ENCODE results near the gene CATSPERZ. TPM values are rescaled to one million over a fixed set of nuclear protein-coding genes. Genes with fewer than 3 reads are reported as not detected.

The CATSPERZ gene
- total and polyA plus RNA-seq, 5 donors, result 0.14 TPM; not detected in 4

DNA sequence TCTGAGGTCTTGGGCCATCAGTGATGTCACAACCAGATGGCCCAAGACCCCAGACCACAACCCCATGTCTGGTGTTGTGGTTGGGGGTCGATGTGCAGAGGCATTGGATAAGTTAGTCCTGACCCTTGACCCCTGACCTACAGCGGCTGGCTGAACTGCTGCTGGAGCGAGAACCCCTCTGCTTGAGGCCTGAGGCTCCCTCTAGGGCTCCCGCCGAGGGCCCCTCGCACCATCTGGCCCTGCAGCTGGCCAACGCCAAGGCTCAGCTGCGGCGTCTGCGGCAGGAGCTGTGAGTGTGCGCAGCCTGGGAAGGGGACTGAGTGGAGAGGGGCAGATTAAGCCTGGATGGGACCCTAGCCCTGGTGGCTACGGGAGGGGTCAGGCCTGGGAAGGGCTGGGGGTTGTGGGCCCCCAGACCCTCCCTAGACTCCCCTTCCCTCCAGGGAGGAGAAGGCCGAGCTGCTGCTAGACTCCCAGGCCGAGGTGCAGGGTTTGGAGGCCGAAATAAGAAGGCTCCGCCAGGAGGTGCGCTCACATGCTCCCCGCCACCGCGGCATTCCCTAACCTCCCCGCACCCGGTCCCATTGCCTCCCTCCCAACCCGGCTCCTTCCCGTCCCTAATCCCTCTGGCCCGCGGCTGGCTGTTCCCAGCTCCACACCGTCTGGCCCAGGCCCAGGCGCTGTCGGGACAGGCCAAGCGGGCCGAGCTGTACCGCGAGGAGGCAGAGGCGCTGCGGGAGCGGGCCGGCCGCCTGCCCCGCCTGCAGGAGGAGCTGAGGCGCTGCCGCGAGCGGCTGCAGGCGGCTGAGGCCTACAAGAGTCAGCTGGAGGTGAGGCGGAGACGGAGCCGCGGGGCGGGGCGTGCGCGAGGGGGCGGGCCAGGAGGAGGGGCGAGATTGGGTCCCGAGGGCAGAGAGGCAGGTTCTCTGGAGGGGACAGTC, 42.0 kb downstream of the CATSPERZ start:
- Histone ChIP-seq H3K27me3 (ENCODE audit: control insufficient read depth, insufficient read depth) (no peaks in the 10 kb centered on the region), H3K4me3 (ENCODE audit: low read length) (peak overlapping the region; percentile 12), H3K27ac (ENCODE audit: low read length) (peak overlapping the region; percentile 33), H3K4me1 (ENCODE audit: control insufficient read depth, insufficient read depth, low read length) (no peaks in the 10 kb centered on the region), H3K9me3 (ENCODE audit: control insufficient read depth, low read length) (no peaks in the 10 kb centered on the region)
- DNase-seq (peak; percentile 90 to 97 (median 95)), ATAC-seq (peak; percentile 91 to 92)
- intact Hi-C loops (cut with DNase I), result no loop called here
- 18% methylated on average over 55 of the region's 55 CpGs for WGBS

GRCh38 chr11:64342869-64343745, 42.9 kb downstream of the CATSPERZ start:
- DNase-seq, result peak in 2 of 3 donors; percentile 38 to 61
- Histone ChIP-seq H3K27me3 (ENCODE audit: control insufficient read depth, insufficient read depth) (no peaks in the 10 kb centered on the region), H3K4me1 (ENCODE audit: control insufficient read depth, insufficient read depth, low read length) (no peaks in the 10 kb centered on the region), H3K4me3 (ENCODE audit: low read length) (peak overlapping the region; percentile 12), H3K9me3 (ENCODE audit: control insufficient read depth, low read length) (no peaks in the 10 kb centered on the region), H3K27ac (ENCODE audit: low read length) (no peak overlapping the region)
- intact Hi-C loops (cut with DNase I), result no loop called here
- ATAC-seq, result peak in 1 of 2 donors; percentile 23
- WGBS, result 63% methylated on average over 29 of the region's 29 CpGs

GRCh38 chr11:64343767-64344559, 43.8 kb downstream of the CATSPERZ start:
- Histone ChIP-seq H3K27me3 (ENCODE audit: control insufficient read depth, insufficient read depth) (no peaks in the 10 kb centered on the region), H3K9me3 (ENCODE audit: control insufficient read depth, low read length) (no peaks in the 10 kb centered on the region), H3K27ac (ENCODE audit: low read length) (no peak overlapping the region), H3K4me1 (ENCODE audit: control insufficient read depth, insufficient read depth, low read length) (no peaks in the 10 kb centered on the region), H3K4me3 (ENCODE audit: low read length) (no peak overlapping the region)
- peak in 1 of 2 donors; percentile 4 for ATAC-seq
- intact Hi-C loops (cut with DNase I), result no loop called here
- DNase-seq, result peak in 2 of 3 donors; percentile 70 to 73
- 81% methylated on average over 18 of the region's 18 CpGs for WGBS

- Histone ChIP-seq H3K9me3 (ENCODE audit: control insufficient read depth, low read length) (no peaks in the 10 kb centered on the region), H3K4me3 (ENCODE audit: low read length) (no peak overlapping the region), H3K27ac (ENCODE audit: low read length) (no peak overlapping the region), H3K4me1 (ENCODE audit: control insufficient read depth, insufficient read depth, low read length) (no peaks in the 10 kb centered on the region), H3K27me3 (ENCODE audit: control insufficient read depth, insufficient read depth) (no peaks in the 10 kb centered on the region)
- WGBS, result 96% methylated on average over 28 of the region's 28 CpGs
- DNase-seq (peak in 1 of 3 donors; percentile 61), ATAC-seq (no peak)
- intact Hi-C loops (cut with DNase I), result no loop called here
Observed at GRCh38 chr11:64344787-64345186, 44.6 kb downstream of the CATSPERZ start.

DNA sequence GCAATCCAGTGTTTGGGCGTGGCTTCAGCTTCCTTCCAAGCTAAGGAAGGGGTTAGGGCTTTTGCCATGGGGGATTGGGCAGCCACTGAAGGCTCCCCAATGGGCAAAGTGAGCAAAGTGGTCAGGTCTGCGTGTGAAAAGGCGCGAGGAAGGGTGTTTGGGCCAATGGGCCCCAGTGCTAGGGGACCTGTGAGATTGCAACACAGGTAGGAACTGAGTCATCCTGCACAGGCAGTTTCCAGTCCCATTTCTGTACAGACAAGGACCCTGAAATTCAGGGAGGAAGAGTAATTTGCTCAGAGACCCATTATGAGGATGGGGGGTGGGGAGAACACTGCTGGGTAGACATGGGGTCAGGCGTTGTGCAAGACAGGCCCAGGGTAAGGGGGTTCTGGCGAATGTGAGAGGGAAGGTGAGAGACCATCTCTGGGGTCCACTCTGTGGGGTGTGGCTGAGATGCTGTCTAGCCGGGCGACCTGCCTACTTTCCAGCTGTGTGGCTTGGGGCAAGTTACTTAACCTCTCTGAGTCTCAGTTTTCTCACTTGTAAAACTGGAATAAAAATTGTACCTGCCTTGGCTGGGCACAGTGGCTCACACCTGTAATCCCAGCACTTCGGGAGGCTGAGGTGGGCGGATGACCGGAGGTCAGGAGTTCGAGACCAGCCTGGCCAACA, 47.2 kb downstream of the CATSPERZ start:
- DNase-seq, result no peak
- H3K4me1 ChIP-seq (ENCODE audit: control insufficient read depth, insufficient read depth, low read length), result no peaks in the 10 kb centered on the region
- no peak for ATAC-seq
- intact Hi-C loops (cut with DNase I), result no loop called here
- H3K9me3 ChIP-seq (ENCODE audit: control insufficient read depth, low read length), result no peaks in the 10 kb centered on the region
- no peak overlapping the region for H3K4me3 ChIP-seq (ENCODE audit: low read length)
- WGBS, result 89% methylated on average over 12 of the region's 12 CpGs
- H3K27ac ChIP-seq (ENCODE audit: low read length), result no peak overlapping the region
- no peaks in the 10 kb centered on the region for H3K27me3 ChIP-seq (ENCODE audit: control insufficient read depth, insufficient read depth)

GRCh38 chr11:64348383-64349024, 48.3 kb downstream of the CATSPERZ start:
- peak in 1 of 3 donors; percentile 55 for DNase-seq
- Histone ChIP-seq H3K9me3 (ENCODE audit: control insufficient read depth, low read length) (no peaks in the 10 kb centered on the region), H3K27ac (ENCODE audit: low read length) (no peak overlapping the region), H3K4me3 (ENCODE audit: low read length) (no peak overlapping the region), H3K4me1 (ENCODE audit: control insufficient read depth, insufficient read depth, low read length) (no peaks in the 10 kb centered on the region), H3K27me3 (ENCODE audit: control insufficient read depth, insufficient read depth) (no peaks in the 10 kb centered on the region)
- intact Hi-C loops (cut with DNase I), result no loop called here
- no peak for ATAC-seq
- WGBS, result 60% methylated on average over 14 of the region's 14 CpGs

DNA sequence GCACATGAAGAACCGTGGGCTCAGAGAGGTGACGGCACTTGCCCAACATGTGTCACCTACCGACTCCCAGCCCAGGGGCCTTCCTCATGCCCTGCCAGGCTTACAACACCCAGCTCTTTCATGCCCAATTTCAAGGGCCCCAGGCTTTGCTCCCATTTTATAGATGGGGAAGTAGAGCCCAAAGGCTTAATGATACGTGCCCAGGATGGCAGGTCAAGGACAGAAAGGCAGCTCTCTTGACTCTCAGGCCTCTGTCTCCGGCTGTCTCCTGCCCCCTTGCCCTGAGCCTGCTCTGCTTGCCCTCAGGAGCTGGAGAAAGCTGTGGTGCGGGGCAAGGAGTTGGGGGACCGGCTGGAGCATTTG, 48.8 kb downstream of the CATSPERZ start:
- no peaks in the 10 kb centered on the region for H3K9me3 ChIP-seq (ENCODE audit: control insufficient read depth, low read length)
- no peak overlapping the region for H3K27ac ChIP-seq (ENCODE audit: low read length)
- DNase-seq, result no peak
- 86% methylated on average over 7 of the region's 7 CpGs for WGBS
- H3K4me3 ChIP-seq (ENCODE audit: low read length), result no peak overlapping the region
- H3K4me1 ChIP-seq (ENCODE audit: control insufficient read depth, insufficient read depth, low read length), result no peaks in the 10 kb centered on the region
- intact Hi-C loops (cut with DNase I), result no loop called here
- no peak for ATAC-seq
- H3K27me3 ChIP-seq (ENCODE audit: control insufficient read depth, insufficient read depth), result no peaks in the 10 kb centered on the region

DNA sequence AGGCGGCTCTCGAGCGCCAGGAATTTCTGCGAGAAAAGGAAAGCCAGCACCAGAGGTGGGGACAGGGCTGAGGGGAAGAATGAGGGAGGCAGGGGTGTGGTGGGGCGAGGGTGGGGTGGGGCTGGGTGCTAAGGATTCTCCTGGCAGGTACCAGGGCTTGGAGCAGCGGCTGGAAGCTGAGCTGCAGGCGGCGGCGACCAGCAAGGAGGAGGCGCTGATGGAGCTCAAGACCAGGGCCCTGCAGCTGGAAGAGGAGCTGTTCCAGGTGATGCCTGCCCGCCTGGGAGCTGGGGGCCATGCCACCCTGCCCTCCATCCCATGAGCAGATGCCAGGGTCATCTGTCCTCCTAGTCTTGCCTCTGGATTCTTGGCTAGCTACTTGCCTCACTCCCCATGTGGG, 49.2 kb downstream of the CATSPERZ start:
- H3K9me3 ChIP-seq (ENCODE audit: control insufficient read depth, low read length), result no peaks in the 10 kb centered on the region
- 87% methylated on average over 11 of the region's 11 CpGs for WGBS

GRCh38 chr11:64351136-64351631, 51.0 kb downstream of the CATSPERZ start:
- peaks cover 3% of the 10 kb centered on the region for H3K4me1 ChIP-seq (ENCODE audit: control insufficient read depth, insufficient read depth, low read length)
- no peak for ATAC-seq
- no peaks in the 10 kb centered on the region for H3K9me3 ChIP-seq (ENCODE audit: control insufficient read depth, low read length)
- no peak for DNase-seq
- intact Hi-C loops (cut with DNase I), result no loop called here
- no peak overlapping the region for H3K4me3 ChIP-seq (ENCODE audit: low read length)
- no peak overlapping the region for H3K27ac ChIP-seq (ENCODE audit: low read length)
- no peaks in the 10 kb centered on the region for H3K27me3 ChIP-seq (ENCODE audit: control insufficient read depth, insufficient read depth)
- 94% methylated on average over 18 of the region's 18 CpGs for WGBS

More for the DNA sequence above, 49.2 kb downstream of the CATSPERZ start:
- no peaks in the 10 kb centered on the region for H3K27me3 ChIP-seq (ENCODE audit: control insufficient read depth, insufficient read depth)
- no peaks in the 10 kb centered on the region for H3K4me1 ChIP-seq (ENCODE audit: control insufficient read depth, insufficient read depth, low read length)
- DNase-seq (peak in 1 of 3 donors; percentile 41), ATAC-seq (no peak)
- no peak overlapping the region for H3K27ac ChIP-seq (ENCODE audit: low read length)
- H3K4me3 ChIP-seq (ENCODE audit: low read length), result no peak overlapping the region
- intact Hi-C loops (cut with DNase I), result no loop called here

All from right cardiac atrium (tissue), 5 donors.